ENCODE measurements around the gene BNC2. TPM values are rescaled to one million over a fixed set of nuclear protein-coding genes. Genes with fewer than 3 reads are reported as not detected.
"Not testable (repeated sequence)": the region's sequence is repeated elsewhere in the genome, so short reads cannot be mapped to it uniquely, and the experiment has no call there.

BNC2 gene
- total RNA-seq, 4 donors from 2014 or later, result 3.9 to 45.4 (median 13.1) TPM

GRCh38 chr9:16447946-16448345, 422.5 kb downstream of the BNC2 start:
- H3K4me3 ChIP-seq, result no peak overlapping the region
- no peaks in the 10 kb centered on the region for H3K27me3 ChIP-seq
- TF ChIP-seq, protein P1, sequence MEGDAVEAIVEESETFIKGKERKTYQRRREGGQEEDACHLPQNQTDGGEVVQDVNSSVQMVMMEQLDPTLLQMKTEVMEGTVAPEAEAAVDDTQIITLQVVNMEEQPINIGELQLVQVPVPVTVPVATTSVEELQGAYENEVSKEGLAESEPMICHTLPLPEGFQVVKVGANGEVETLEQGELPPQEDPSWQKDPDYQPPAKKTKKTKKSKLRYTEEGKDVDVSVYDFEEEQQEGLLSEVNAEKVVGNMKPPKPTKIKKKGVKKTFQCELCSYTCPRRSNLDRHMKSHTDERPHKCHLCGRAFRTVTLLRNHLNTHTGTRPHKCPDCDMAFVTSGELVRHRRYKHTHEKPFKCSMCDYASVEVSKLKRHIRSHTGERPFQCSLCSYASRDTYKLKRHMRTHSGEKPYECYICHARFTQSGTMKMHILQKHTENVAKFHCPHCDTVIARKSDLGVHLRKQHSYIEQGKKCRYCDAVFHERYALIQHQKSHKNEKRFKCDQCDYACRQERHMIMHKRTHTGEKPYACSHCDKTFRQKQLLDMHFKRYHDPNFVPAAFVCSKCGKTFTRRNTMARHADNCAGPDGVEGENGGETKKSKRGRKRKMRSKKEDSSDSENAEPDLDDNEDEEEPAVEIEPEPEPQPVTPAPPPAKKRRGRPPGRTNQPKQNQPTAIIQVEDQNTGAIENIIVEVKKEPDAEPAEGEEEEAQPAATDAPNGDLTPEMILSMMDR (IDR thresholded peaks at IDR 0.05), result no peak
- no peak for TF ChIP-seq POLR2A (IDR thresholded peaks at IDR 0.05)
- no peaks in the 10 kb centered on the region for H3K4me1 ChIP-seq
- no peak overlapping the region for H3K27ac ChIP-seq
- H3K9me3 ChIP-seq, result no peaks in the 10 kb centered on the region
- DNase-seq, result no peak
- H3K36me3 ChIP-seq, result no peaks in the 10 kb centered on the region

DNA sequence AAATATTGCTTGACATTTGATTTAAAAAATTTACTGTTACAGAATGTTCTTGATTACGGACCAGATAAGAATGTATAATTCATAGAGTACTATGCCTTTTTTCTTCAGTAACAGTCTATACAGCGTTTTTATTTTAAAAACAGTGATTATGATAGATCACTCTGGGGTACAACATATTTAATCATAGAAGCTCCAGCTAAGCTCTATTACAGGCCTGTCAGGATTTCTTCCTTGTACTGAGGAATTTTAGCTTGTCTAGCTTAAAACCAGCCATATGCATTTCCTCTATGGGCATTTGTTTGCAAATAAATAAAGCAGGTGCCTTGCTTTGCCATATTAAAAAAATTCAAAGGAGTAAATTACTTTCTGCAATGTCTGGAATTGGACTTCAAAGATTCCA, 423.8 kb downstream of the BNC2 start:
- H3K4me3 ChIP-seq, result no peak overlapping the region
- DNase-seq, result no peak
- H3K4me1 ChIP-seq, result no peaks in the 10 kb centered on the region

GRCh38 chr9:16445141-16445920, 425.1 kb downstream of the BNC2 start:
- no peak overlapping the region for H3K4me3 ChIP-seq
- H3K36me3 ChIP-seq, result no peaks in the 10 kb centered on the region
- H3K27ac ChIP-seq, result no peak overlapping the region
- DNase-seq, result no peak
- no peaks in the 10 kb centered on the region for H3K27me3 ChIP-seq
- no peaks in the 10 kb centered on the region for H3K4me1 ChIP-seq
- TF ChIP-seq, protein P1 (IDR thresholded peaks at IDR 0.05), result no peak
- no peak for TF ChIP-seq POLR2A (IDR thresholded peaks at IDR 0.05)
- H3K9me3 ChIP-seq, result no peaks in the 10 kb centered on the region

More for the DNA sequence above, 423.8 kb downstream of the BNC2 start:
- Histone ChIP-seq H3K9me3 (no peaks in the 10 kb centered on the region), H3K27me3 (no peaks in the 10 kb centered on the region), H3K36me3 (no peaks in the 10 kb centered on the region), H3K27ac (no peak overlapping the region)
- TF ChIP-seq, protein P1 (IDR thresholded peaks at IDR 0.05), result no peak
- TF ChIP-seq POLR2A (IDR thresholded peaks at IDR 0.05), result no peak

GRCh38 chr9:16442622-16443021, 427.8 kb downstream of the BNC2 start:
- no peaks in the 10 kb centered on the region for H3K36me3 ChIP-seq
- no peaks in the 10 kb centered on the region for H3K27me3 ChIP-seq
- no peak for TF ChIP-seq POLR2A (IDR thresholded peaks at IDR 0.05)
- TF ChIP-seq, protein P1 (IDR thresholded peaks at IDR 0.05), result no peak
- no peak overlapping the region for H3K27ac ChIP-seq
- no peak for DNase-seq
- no peak overlapping the region for H3K4me3 ChIP-seq
- H3K9me3 ChIP-seq, result no peaks in the 10 kb centered on the region
- H3K4me1 ChIP-seq, result no peaks in the 10 kb centered on the region

- no peaks in the 10 kb centered on the region for H3K36me3 ChIP-seq
- H3K27ac ChIP-seq, result no peak overlapping the region
- H3K9me3 ChIP-seq, result no peaks in the 10 kb centered on the region
- no peak for DNase-seq
- no peak for TF ChIP-seq POLR2A (IDR thresholded peaks at IDR 0.05)
- TF ChIP-seq, protein P1 (IDR thresholded peaks at IDR 0.05), result no peak
- H3K27me3 ChIP-seq, result no peaks in the 10 kb centered on the region
- no peak overlapping the region for H3K4me3 ChIP-seq
- no peaks in the 10 kb centered on the region for H3K4me1 ChIP-seq
These were observed 428.7 kb downstream of the BNC2 start for GRCh38 chr9:16441791-16442190.

DNA sequence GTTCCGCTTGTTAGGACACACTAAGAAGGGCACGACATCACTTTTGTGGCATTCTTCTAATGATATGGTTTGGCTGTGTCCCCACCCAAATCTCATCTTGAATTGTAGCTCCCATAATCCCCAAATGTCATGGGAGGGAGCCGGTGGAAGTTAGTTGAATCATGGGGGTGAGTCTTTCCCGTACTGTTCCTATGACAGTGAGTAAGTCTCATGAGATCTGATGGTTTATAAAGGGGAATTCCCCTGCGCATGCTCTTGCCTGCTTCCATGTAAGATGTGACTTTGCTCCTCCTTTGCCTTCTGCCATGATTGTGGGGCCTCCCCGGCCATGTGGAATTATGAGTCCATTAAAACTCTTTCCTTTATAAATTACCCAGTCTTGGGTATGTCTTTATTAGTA, 431.6 kb downstream of the BNC2 start:
- H3K4me1 ChIP-seq, H3K9me3 ChIP-seq, H3K36me3 ChIP-seq, H3K27me3 ChIP-seq, H3K27ac ChIP-seq, DNase-seq, H3K4me3 ChIP-seq: not testable (repeated sequence)

Measured in Peyer's patch (tissue), 4 donors.